ENCODE measurements around the gene MRPL41.

DNA sequence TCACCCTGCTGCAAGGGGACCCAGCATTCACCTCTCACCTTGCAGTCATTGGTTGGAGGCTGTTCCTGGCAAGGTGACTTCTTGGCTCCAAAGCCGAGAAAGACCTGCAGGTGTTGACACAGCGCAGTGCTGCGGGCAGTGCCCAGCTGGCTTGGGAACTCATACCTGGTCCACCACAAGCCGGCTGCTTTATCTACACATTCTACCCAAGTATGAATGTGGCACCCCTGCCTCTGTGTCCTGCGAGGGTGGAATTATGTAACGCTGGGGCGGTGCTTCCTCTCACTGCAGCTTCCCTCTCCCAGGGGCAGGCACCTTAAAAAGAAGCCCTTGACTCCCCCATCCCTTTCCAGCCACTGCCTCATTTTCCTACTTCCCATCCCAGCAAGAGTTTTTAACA lies 41.1 kb downstream of the MRPL41 start:
- TF ChIP-seq, protein P1, sequence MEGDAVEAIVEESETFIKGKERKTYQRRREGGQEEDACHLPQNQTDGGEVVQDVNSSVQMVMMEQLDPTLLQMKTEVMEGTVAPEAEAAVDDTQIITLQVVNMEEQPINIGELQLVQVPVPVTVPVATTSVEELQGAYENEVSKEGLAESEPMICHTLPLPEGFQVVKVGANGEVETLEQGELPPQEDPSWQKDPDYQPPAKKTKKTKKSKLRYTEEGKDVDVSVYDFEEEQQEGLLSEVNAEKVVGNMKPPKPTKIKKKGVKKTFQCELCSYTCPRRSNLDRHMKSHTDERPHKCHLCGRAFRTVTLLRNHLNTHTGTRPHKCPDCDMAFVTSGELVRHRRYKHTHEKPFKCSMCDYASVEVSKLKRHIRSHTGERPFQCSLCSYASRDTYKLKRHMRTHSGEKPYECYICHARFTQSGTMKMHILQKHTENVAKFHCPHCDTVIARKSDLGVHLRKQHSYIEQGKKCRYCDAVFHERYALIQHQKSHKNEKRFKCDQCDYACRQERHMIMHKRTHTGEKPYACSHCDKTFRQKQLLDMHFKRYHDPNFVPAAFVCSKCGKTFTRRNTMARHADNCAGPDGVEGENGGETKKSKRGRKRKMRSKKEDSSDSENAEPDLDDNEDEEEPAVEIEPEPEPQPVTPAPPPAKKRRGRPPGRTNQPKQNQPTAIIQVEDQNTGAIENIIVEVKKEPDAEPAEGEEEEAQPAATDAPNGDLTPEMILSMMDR (IDR thresholded peaks at IDR 0.05; ENCODE audit: borderline replicate concordance, extremely low read depth, low read length, poor library complexity, severe bottlenecking), result no peak
- TF ChIP-seq EZH2 (IDR thresholded peaks at IDR 0.05; ENCODE audit: borderline replicate concordance, low read depth, low read length, severe bottlenecking), result no peak
